ENCODE data around the gene FRMD4A. TPM values are rescaled to one million over a fixed set of nuclear protein-coding genes. Genes with fewer than 3 reads are reported as not detected.

Gene FRMD4A
- total RNA-seq, 4 donors from 2014 or later, result 27.5 to 40.4 (median 33.0) TPM

DNA sequence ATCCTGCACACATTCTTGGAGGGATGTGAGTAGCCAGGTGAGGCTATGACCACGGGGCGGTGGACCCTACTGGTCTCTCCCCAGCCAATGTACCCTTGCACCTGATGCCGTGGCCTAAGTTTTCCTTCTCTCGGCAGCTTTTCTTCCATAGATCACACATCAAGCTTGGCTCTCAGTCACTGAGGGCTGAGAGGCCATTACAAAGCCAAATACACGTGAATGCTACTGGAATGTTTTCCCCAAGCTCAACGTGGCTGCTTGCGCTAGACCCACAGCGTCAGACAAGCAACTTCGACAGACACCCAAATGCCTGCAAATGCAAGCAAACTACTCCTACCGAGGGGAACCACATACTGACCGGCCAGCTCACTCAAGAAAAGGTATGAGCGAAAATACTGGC is 660.8 kb downstream of the FRMD4A start:
- TF ChIP-seq POLR2A (IDR thresholded peaks at IDR 0.05), result no peak
- TF ChIP-seq, protein P1, sequence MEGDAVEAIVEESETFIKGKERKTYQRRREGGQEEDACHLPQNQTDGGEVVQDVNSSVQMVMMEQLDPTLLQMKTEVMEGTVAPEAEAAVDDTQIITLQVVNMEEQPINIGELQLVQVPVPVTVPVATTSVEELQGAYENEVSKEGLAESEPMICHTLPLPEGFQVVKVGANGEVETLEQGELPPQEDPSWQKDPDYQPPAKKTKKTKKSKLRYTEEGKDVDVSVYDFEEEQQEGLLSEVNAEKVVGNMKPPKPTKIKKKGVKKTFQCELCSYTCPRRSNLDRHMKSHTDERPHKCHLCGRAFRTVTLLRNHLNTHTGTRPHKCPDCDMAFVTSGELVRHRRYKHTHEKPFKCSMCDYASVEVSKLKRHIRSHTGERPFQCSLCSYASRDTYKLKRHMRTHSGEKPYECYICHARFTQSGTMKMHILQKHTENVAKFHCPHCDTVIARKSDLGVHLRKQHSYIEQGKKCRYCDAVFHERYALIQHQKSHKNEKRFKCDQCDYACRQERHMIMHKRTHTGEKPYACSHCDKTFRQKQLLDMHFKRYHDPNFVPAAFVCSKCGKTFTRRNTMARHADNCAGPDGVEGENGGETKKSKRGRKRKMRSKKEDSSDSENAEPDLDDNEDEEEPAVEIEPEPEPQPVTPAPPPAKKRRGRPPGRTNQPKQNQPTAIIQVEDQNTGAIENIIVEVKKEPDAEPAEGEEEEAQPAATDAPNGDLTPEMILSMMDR (IDR thresholded peaks at IDR 0.05), result no peak
- WGBS, 2 donors, result 78 to 91% methylated on average over 12 of the region's 12 CpGs
- no peak for DNase-seq (ENCODE audit: low spot score in 2 of 2)
- no peak overlapping the region for H3K4me3 ChIP-seq (ENCODE audit: low read depth, poor library complexity, severe bottlenecking)
- intact Hi-C loops (cut with DNase I; ENCODE audit: low total_unique reads), result no loop called here

DNA sequence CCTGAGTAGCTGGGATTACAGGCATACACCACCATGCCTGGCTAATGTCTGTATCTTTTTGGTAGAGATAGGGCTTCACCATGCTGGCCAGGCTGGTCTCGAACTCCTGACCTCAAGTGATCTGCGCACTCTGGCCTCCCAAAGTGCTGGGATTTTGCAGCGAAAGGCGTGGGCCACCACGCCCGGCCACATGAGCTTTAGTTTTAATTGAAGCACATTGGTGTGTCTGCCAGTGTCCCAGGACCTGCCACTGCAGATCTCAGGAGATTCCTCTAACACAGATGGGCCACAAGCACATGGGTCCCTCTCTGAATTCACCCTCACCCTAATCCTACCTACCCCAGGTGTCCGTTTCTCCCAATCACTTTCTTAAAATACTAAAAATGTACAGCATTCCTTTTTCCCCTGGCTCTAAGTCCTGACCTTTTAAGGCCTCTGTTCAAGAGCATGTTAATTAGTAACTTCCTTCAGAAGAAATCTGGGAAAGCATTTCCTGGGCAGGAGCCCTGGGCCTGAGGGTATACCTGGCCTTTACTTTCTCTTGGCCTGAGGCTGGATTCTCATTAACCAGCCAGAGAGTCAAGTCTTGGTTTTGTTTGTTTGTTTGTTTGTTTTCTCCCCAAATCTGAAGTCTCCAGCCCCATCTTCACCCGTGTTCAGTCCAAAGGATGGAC is 661.4 kb downstream of the FRMD4A start:
- no peak for TF ChIP-seq POLR2A (IDR thresholded peaks at IDR 0.05)
- TF ChIP-seq, protein P1 (IDR thresholded peaks at IDR 0.05), result no peak
- no peak for DNase-seq (ENCODE audit: low spot score in 2 of 2)
- intact Hi-C loops (cut with DNase I; ENCODE audit: low total_unique reads), result no loop called here
- H3K4me3 ChIP-seq (ENCODE audit: low read depth, poor library complexity, severe bottlenecking), result no peak overlapping the region
- WGBS, 2 donors, result 95 to 99% methylated on average over 8 of the region's 8 CpGs

GRCh38 chr10:13668126-13668525 is 662.6 kb downstream of the FRMD4A start:
- intact Hi-C loops (cut with DNase I; ENCODE audit: low total_unique reads), result no loop called here
- TF ChIP-seq POLR2A (IDR thresholded peaks at IDR 0.05), result no peak
- TF ChIP-seq, protein P1 (IDR thresholded peaks at IDR 0.05), result no peak
- 89 to 90% methylated on average over 4 of the region's 4 CpGs for WGBS, 2 donors
- H3K4me3 ChIP-seq (ENCODE audit: low read depth, poor library complexity, severe bottlenecking), result no peak overlapping the region
- peak in 1 of 2 donors; percentile 71 for DNase-seq (ENCODE audit: low spot score in 2 of 2)

GRCh38 chr10:13665516-13666262 is 665.0 kb downstream of the FRMD4A start:
- no peak overlapping the region for H3K4me3 ChIP-seq (ENCODE audit: low read depth, poor library complexity, severe bottlenecking)
- 95% methylated on average over 20 of the region's 20 CpGs for WGBS, 2 donors
- peak in 1 of 2 donors; percentile 76 for DNase-seq (ENCODE audit: low spot score in 2 of 2)
- intact Hi-C loops (cut with DNase I; ENCODE audit: low total_unique reads), result no loop called here
- no peak for TF ChIP-seq POLR2A (IDR thresholded peaks at IDR 0.05)
- TF ChIP-seq, protein P1 (IDR thresholded peaks at IDR 0.05), result no peak

GRCh38 chr10:13661256-13661655 is 669.5 kb downstream of the FRMD4A start:
- 37 to 46% methylated on average over 8 of the region's 8 CpGs for WGBS, 2 donors
- no peak for DNase-seq (ENCODE audit: low spot score in 2 of 2)
- no peak for TF ChIP-seq POLR2A (IDR thresholded peaks at IDR 0.05)
- TF ChIP-seq, protein P1 (IDR thresholded peaks at IDR 0.05), result no peak
- no peak overlapping the region for H3K4me3 ChIP-seq (ENCODE audit: low read depth, poor library complexity, severe bottlenecking)
- intact Hi-C loops (cut with DNase I; ENCODE audit: low total_unique reads), result loop anchor here (5.0 kb wide), 1 partner anchor 116 kb away; no protein-coding TSS in a partner anchor
